ENCODE measurements around the gene FXR1.

DNA sequence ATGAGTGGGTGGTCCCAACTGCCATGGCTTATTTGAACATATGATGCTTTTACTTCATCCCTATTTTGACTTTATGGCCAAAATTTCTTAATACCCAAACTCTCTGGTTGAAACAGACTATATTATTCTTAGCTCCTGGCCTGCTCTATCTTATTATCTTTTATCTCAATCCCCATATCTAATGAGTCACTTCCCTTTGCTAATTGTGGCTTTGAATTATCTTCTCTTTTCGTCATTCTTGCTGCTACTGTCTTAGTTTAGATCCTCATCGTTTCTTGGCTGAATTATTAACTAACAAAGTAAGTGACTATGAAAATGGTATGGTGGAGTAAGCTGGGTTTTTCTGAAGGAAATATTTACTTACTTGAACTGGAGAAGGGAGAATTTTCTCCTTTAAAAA lies 105.2 kb downstream of the FXR1 start:
- TF ChIP-seq, protein P1, sequence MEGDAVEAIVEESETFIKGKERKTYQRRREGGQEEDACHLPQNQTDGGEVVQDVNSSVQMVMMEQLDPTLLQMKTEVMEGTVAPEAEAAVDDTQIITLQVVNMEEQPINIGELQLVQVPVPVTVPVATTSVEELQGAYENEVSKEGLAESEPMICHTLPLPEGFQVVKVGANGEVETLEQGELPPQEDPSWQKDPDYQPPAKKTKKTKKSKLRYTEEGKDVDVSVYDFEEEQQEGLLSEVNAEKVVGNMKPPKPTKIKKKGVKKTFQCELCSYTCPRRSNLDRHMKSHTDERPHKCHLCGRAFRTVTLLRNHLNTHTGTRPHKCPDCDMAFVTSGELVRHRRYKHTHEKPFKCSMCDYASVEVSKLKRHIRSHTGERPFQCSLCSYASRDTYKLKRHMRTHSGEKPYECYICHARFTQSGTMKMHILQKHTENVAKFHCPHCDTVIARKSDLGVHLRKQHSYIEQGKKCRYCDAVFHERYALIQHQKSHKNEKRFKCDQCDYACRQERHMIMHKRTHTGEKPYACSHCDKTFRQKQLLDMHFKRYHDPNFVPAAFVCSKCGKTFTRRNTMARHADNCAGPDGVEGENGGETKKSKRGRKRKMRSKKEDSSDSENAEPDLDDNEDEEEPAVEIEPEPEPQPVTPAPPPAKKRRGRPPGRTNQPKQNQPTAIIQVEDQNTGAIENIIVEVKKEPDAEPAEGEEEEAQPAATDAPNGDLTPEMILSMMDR (conservative IDR thresholded peaks at IDR 0.05 in 1 of 2, IDR thresholded peaks at IDR 0.05 in 1 of 2; ENCODE audit: extremely low read depth in 1 of 2, insufficient read depth in 1 of 2, low read depth in 1 of 2, low read length in 2 of 2) = no peak
- TF ChIP-seq EZH2 (IDR thresholded peaks at IDR 0.05; ENCODE audit: borderline replicate concordance, low read length) = no peak
